ENCODE results near the gene HYLS1.
"Not testable (repeated sequence)": the region's sequence is repeated elsewhere in the genome, so short reads cannot be mapped to it uniquely, and the experiment has no call there.

The HYLS1 gene, protein sequence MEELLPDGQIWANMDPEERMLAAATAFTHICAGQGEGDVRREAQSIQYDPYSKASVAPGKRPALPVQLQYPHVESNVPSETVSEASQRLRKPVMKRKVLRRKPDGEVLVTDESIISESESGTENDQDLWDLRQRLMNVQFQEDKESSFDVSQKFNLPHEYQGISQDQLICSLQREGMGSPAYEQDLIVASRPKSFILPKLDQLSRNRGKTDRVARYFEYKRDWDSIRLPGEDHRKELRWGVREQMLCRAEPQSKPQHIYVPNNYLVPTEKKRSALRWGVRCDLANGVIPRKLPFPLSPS

DNA sequence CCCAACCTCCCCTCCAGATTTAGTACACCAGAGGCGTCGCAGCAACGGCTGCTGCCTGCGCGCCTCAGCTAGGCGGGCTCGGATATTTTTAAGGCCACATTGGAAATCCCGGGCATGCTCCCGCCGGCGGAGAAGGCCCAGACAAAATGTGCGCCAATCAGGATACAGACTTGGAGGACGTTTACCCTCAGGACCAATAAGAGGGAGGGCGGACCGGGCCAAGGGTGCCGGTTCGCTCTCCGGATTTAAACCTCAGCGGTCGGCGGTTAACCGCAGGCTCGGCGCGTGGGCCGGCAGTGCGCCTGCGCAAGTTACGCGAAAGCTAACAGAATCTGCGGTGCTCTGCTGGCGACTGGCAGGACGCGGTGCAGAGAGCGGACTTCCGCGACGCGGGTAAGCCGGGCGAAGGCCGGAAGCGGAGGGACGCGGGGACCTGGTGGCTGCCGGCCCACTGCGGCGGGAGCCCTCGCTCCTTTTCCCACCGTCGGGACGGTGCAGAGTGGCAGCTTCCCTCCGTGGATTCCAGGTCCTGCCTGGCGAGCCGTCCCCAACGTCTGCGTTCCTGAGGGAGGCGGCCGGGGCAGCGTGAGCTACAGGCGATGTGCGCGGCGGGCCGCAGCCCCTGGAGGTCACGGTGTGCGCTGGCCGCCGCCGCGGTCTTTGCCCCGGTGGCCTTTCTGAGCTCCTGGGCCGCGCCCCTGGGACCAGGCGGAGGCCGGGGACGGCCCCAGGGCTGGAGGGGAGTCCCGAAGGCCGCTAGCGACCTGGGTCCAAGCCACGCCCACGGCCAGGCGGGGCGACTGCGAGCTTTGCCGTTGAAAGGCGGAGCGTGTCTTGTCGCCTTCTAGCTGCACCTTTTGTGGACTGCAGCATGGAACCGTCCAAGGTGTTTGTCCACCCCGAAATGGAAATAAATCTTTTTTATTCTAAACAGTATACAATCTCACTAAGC lies at the start of gene HYLS1:
TSS of gene HYLS1 (plus strand) at position 296 of the 952 bp plus-strand sequence. CDS start 11,701 bp downstream, outside the sequence.
- peak; percentile 84 for DNase-seq (ENCODE audit: low read depth)
- H3K4me3 ChIP-seq (ENCODE audit: control insufficient read depth, low read depth, low read length) = peak within 1 kb of the TSS; percentile 71
- no peak for TF ChIP-seq CTCF (IDR thresholded peaks at IDR 0.05; ENCODE audit: control insufficient read depth, insufficient read depth, low read depth, low read length, missing control alignments)

DNA sequence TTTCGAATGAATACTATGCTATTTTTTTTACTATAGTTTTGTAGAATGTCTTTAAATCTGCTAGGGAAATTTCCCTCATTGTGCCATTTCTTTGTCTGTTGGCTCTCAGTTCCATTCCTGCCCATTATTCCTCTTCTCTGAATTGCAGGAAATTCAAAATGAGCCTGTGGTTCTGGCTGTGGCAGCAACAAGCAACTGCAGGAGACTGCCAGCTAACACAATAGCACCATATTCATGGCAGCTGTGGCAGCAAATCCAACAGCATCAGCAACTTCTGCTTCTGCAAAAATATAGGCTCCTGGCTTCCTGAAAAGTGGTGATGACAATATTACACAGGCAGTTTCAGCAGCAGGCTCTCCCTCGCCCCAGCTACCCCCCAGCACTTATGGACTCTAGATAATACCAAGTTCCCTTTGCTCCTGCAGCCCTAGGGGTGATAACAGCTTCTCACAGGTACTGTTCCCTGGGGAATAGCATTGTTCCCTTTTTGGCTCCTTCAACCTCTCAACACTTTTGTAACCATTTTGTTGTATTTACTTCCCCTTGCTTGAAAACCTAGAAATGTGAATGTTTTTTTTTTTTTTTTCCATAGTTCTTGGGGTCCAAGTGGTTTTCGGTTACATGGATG lies 45.0 kb upstream of the HYLS1 start:
- DNase-seq (ENCODE audit: low read depth) = no peak
- no peak for TF ChIP-seq CTCF (IDR thresholded peaks at IDR 0.05; ENCODE audit: control insufficient read depth, insufficient read depth, low read depth, low read length, missing control alignments)
- H3K4me3 ChIP-seq (ENCODE audit: control insufficient read depth, low read depth, low read length) = no peak overlapping the region

DNA sequence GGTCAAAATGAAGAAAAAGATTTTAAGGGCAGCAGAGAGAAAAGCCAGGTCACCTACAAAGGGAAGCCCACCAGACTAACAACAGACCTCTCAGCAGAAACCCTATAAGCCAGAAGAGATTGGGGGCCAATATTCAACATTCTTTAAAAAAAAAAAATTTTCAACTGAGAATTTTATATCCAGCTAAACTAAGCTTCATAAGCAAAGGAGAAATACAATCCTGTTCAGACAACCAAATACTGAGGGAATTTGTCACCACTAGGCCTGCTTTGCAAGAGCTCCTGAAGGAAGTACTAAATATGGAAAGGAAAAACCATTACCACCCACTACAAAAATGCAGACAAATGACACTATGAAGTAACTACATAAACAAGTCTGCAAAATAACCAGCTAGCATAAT lies 41.3 kb upstream of the HYLS1 start:
- no peak for DNase-seq (ENCODE audit: low read depth)
- TF ChIP-seq CTCF (IDR thresholded peaks at IDR 0.05; ENCODE audit: control insufficient read depth, insufficient read depth, low read depth, low read length, missing control alignments) = no peak
- no peak overlapping the region for H3K4me3 ChIP-seq (ENCODE audit: control insufficient read depth, low read depth, low read length)

DNA sequence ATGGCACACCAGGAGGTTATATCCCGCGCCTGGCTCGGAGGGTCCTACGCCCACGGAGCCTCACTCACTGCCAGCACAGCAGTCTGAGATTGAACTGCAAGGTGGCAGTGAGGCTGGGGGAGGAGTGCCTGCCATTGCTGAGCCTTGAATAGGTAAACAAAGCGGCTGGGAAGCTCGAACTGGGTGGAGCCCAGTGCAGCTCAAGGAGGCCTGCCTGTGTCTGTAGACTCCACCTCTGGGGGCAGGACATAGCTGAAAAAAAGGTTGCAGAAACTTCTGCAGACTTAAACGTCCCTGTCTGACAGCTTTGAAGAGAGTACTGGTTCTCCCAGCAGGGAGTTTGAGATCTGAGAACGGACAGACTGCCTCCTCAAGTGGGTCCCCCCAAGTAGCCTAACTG lies 29.8 kb upstream of the HYLS1 start:
- DNase-seq (ENCODE audit: low read depth); H3K4me3 ChIP-seq (ENCODE audit: control insufficient read depth, low read depth, low read length): not testable (repeated sequence)

- not testable (repeated sequence) for DNase-seq (ENCODE audit: low read depth); H3K4me3 ChIP-seq (ENCODE audit: control insufficient read depth, low read depth, low read length)
These were observed 24.7 kb upstream of the HYLS1 start for GRCh38 chr11:125862786-125863185.

DNA sequence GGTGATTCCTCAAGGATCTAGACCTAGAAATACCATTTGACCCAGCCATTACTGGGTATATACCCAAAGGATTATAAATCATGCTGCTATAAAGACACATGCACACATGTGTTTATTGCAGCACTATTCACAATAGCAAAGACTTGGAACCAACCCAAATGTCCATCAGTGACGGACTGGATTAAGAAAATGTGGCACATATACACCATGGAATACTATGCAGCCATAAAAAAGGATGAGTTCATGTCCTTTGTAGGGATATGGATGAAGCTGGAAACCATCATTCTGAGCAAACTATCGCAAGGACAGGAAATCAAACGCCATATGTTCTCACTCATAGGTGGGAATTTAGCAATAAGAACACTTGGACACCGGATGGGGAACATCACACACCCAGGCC lies 22.1 kb upstream of the HYLS1 start:
- not testable (repeated sequence) for H3K4me3 ChIP-seq (ENCODE audit: control insufficient read depth, low read depth, low read length)

DNA sequence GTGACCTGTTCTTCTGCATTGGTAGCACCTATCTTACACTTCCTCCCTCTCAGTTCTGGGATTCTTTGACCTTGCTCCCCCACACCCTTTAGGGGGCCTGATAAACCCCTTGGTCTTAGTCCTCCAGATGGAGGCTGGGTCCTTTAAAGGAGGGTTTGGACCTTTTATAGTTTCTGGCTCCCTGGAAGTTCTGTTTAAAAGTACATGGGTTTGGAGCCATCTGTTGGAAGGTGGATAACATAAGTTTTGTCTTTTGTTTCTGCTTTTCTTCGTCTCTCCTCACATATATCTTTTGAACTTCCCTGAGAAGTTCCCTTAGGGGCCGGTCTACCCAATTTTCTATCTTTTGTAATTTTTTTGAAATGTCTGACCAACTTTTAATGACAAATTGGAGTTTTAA lies 17.9 kb upstream of the HYLS1 start:
- no peak for TF ChIP-seq CTCF (IDR thresholded peaks at IDR 0.05; ENCODE audit: control insufficient read depth, insufficient read depth, low read depth, low read length, missing control alignments)
- DNase-seq (ENCODE audit: low read depth) = no peak
- H3K4me3 ChIP-seq (ENCODE audit: control insufficient read depth, low read depth, low read length) = no peak overlapping the region

More for the DNA sequence above, 22.1 kb upstream of the HYLS1 start:
- not testable (repeated sequence) for DNase-seq (ENCODE audit: low read depth)
